HG03439 (cell line): ENCODE results near the gene AHNAK2.

Experiments used
- ATAC-seq: cut with Tn5 transposase; IDR thresholded peaks from one replicate; pipeline ENCODE4 v1.9.1; 2021; ENCODE audit warnings: mild to moderate bottlenecking, moderate library complexity; ENCODE audit not compliant: unreplicated experiment

AHNAK2 gene

GRCh38 chr14:104974665-104975390 is 3.3 kb downstream of the AHNAK2 start:
- ATAC-seq = no peak

- ATAC-seq = no peak
Measured at GRCh38 chr14:104974146-104974541, 4.0 kb downstream of the AHNAK2 start.

GRCh38 chr14:104973385-104974145 is 4.6 kb downstream of the AHNAK2 start:
- ATAC-seq = no peak

- ATAC-seq = no peak
Measured at GRCh38 chr14:104973135-104973384, 5.1 kb downstream of the AHNAK2 start.

GRCh38 chr14:104972301-104973134 is 5.7 kb downstream of the AHNAK2 start:
- ATAC-seq = no peak

- no peak for ATAC-seq
Measured at GRCh38 chr14:104971447-104972240, 6.5 kb downstream of the AHNAK2 start.

- ATAC-seq = no peak
Measured at GRCh38 chr14:104970231-104971068, 7.7 kb downstream of the AHNAK2 start.

- ATAC-seq = no peak
Measured at GRCh38 chr14:104969741-104970230, 8.4 kb downstream of the AHNAK2 start.

GRCh38 chr14:104968541-104969401 is 9.4 kb downstream of the AHNAK2 start:
- no peak for ATAC-seq

GRCh38 chr14:104968153-104968527 is 10.0 kb downstream of the AHNAK2 start:
- ATAC-seq = no peak

- no peak for ATAC-seq
Measured at GRCh38 chr14:104967386-104968152, 10.6 kb downstream of the AHNAK2 start.

- no peak for ATAC-seq
Measured at GRCh38 chr14:104966981-104967385, 11.2 kb downstream of the AHNAK2 start.

- no peak for ATAC-seq
Measured at GRCh38 chr14:104966261-104966865, 11.8 kb downstream of the AHNAK2 start.

GRCh38 chr14:104965561-104966231 is 12.5 kb downstream of the AHNAK2 start:
- no peak for ATAC-seq

- ATAC-seq = no peak
Measured at GRCh38 chr14:104964546-104964945, 13.6 kb downstream of the AHNAK2 start.

GRCh38 chr14:104957146-104958113 is 20.7 kb downstream of the AHNAK2 start:
- no peak for ATAC-seq
